ENCODE measurements around the gene YAE1. TPM values are rescaled to one million over a fixed set of nuclear protein-coding genes. Genes with fewer than 3 reads are reported as not detected.
"Not testable (repeated sequence)": the region's sequence is repeated elsewhere in the genome, so short reads cannot be mapped to it uniquely, and the experiment has no call there.

Gene YAE1
- total RNA-seq, 4 donors from 2014 or later: 1.4 to 22.9 (median 13.3) TPM

GRCh38 chr7:39540320-39540719, 25.9 kb upstream of the YAE1 start:
- TF ChIP-seq EP300 (IDR thresholded peaks at IDR 0.05; ENCODE audit: low read depth) (no peak), POLR2AphosphoS5 (IDR thresholded peaks at IDR 0.05) (no peak), POLR2A (IDR thresholded peaks at IDR 0.05) (no peak)
- TF ChIP-seq, protein P1, sequence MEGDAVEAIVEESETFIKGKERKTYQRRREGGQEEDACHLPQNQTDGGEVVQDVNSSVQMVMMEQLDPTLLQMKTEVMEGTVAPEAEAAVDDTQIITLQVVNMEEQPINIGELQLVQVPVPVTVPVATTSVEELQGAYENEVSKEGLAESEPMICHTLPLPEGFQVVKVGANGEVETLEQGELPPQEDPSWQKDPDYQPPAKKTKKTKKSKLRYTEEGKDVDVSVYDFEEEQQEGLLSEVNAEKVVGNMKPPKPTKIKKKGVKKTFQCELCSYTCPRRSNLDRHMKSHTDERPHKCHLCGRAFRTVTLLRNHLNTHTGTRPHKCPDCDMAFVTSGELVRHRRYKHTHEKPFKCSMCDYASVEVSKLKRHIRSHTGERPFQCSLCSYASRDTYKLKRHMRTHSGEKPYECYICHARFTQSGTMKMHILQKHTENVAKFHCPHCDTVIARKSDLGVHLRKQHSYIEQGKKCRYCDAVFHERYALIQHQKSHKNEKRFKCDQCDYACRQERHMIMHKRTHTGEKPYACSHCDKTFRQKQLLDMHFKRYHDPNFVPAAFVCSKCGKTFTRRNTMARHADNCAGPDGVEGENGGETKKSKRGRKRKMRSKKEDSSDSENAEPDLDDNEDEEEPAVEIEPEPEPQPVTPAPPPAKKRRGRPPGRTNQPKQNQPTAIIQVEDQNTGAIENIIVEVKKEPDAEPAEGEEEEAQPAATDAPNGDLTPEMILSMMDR (IDR thresholded peaks at IDR 0.05): no peak
- Histone ChIP-seq H3K27me3 (no peaks in the 10 kb centered on the region), H3K4me1 (peaks cover 0 to 20% (median 8%) of the 10 kb centered on the region in 4 donors), H3K4me3 (no peak overlapping the region), H3K36me3 (no peaks in the 10 kb centered on the region), H3K27ac (peak overlapping the region in 3 of 4 donors; percentile 30 to 39 (median 31)), H3K9me3 (no peaks in the 10 kb centered on the region)
- DNase-seq: peak; percentile 14
- in situ Hi-C loops (cut with MboI; ENCODE audit: low pct_ligation_motif_present in 1 of 4, low pct_unique_long_range_greater_than_20kb in 1 of 4, low sequenced_read_pairs in 3 of 4) (no loop called here), intact Hi-C loops (cut with DNase I; ENCODE audit: low total_unique reads) (no loop called here)
- WGBS, 2 donors (ENCODE audit: low coverage in 1 of 2): 61 to 64% methylated on average over 2 to 7 of the region's 7 CpGs

DNA sequence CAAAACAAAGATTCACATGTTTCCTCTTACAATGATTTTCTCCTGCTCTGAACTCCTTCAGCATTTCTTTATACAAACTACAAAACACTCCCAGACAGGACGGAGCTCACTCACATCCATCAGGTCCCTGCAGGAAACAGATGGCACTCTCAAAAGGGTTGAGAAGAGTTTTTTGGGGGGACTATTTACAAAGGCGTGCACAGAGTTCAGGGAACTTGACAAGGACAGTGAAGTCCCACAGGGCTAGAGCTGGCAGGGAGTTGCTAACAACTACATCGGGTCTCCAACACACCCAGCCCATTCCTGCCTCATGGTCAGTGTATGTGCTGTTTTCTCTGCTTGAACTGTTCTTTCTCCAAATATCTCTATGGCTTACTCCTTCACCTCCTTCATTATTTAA, 24.7 kb upstream of the YAE1 start:
- intact Hi-C loops (cut with DNase I; ENCODE audit: low total_unique reads) (no loop called here), in situ Hi-C loops (cut with MboI; ENCODE audit: low pct_ligation_motif_present in 1 of 4, low pct_unique_long_range_greater_than_20kb in 1 of 4, low sequenced_read_pairs in 3 of 4) (no loop called here)
- Histone ChIP-seq H3K27ac (no peak overlapping the region), H3K9me3 (no peaks in the 10 kb centered on the region), H3K27me3 (no peaks in the 10 kb centered on the region), H3K36me3 (no peaks in the 10 kb centered on the region), H3K4me3 (no peak overlapping the region), H3K4me1 (peaks cover 0 to 8% (median 3%) of the 10 kb centered on the region in 4 donors)
- WGBS, 2 donors (ENCODE audit: low coverage in 1 of 2): 18 to 48% methylated on average over 2 to 3 of the region's 3 CpGs
- DNase-seq: no peak
- TF ChIP-seq, protein P1 (IDR thresholded peaks at IDR 0.05): no peak
- TF ChIP-seq POLR2AphosphoS5 (IDR thresholded peaks at IDR 0.05) (no peak), POLR2A (IDR thresholded peaks at IDR 0.05) (no peak), EP300 (IDR thresholded peaks at IDR 0.05; ENCODE audit: low read depth) (no peak)

DNA sequence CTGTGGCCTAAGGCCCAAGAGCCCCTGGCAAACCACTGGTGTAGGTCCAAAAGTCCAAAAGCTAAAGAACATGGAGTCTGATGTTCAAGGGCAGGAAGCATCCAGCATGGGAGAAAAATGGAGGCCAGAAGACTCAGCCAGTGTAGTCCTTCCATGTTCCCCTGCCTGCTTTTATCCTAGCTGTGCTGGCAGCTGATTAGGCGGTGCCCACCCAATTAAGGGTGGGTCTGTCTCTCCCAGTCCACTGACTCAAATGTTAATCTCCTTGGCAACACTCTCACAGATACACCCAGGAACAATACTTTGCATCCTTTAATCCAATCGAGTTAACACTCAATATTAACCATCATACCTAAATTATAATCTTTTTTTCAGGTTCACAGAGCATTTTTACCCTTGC, 21.4 kb upstream of the YAE1 start:
- 86 to 100% methylated on average over 2 of the region's 2 CpGs for WGBS, 2 donors (ENCODE audit: low coverage in 1 of 2)
- not testable (repeated sequence) for H3K4me1 ChIP-seq, H3K27ac ChIP-seq

GRCh38 chr7:39547336-39547735, 18.9 kb upstream of the YAE1 start:
- H3K4me1 ChIP-seq: no peaks in the 10 kb centered on the region
- peaks cover 7 to 16% of the 10 kb centered on the region in 2 donors for H3K9me3 ChIP-seq
- 44 to 87% methylated on average over 2 of the region's 2 CpGs for WGBS, 2 donors (ENCODE audit: low coverage in 1 of 2)
- intact Hi-C loops (cut with DNase I; ENCODE audit: low total_unique reads): no loop called here
- in situ Hi-C loops (cut with MboI; ENCODE audit: low pct_ligation_motif_present in 1 of 4, low pct_unique_long_range_greater_than_20kb in 1 of 4, low sequenced_read_pairs in 3 of 4): no loop called here
- H3K36me3 ChIP-seq: no peaks in the 10 kb centered on the region
- no peak overlapping the region for H3K4me3 ChIP-seq
- no peaks in the 10 kb centered on the region for H3K27me3 ChIP-seq
- TF ChIP-seq POLR2A (IDR thresholded peaks at IDR 0.05) (no peak), EP300 (IDR thresholded peaks at IDR 0.05; ENCODE audit: low read depth) (no peak), POLR2AphosphoS5 (IDR thresholded peaks at IDR 0.05) (no peak)
- TF ChIP-seq, protein P1 (IDR thresholded peaks at IDR 0.05): no peak
- no peak for DNase-seq
- H3K27ac ChIP-seq: no peak overlapping the region

More for the DNA sequence above, 21.4 kb upstream of the YAE1 start:
- H3K4me3 ChIP-seq; H3K36me3 ChIP-seq; in situ Hi-C loops (cut with MboI; ENCODE audit: low pct_ligation_motif_present in 1 of 4, low pct_unique_long_range_greater_than_20kb in 1 of 4, low sequenced_read_pairs in 3 of 4); intact Hi-C loops (cut with DNase I; ENCODE audit: low total_unique reads); H3K27me3 ChIP-seq; DNase-seq: not testable (repeated sequence)
- peaks cover 7 to 16% of the 10 kb centered on the region in 2 donors for H3K9me3 ChIP-seq

GRCh38 chr7:39550411-39550810, 15.8 kb upstream of the YAE1 start:
- intact Hi-C loops (cut with DNase I; ENCODE audit: low total_unique reads): no loop called here
- WGBS, 2 donors (ENCODE audit: low coverage in 1 of 2): 80 to 88% methylated on average over 1 to 2 of the region's 2 CpGs

More at GRCh38 chr7:39550411-39550810, 15.8 kb upstream of the YAE1 start:
- Histone ChIP-seq H3K36me3 (no peaks in the 10 kb centered on the region), H3K4me1 (no peaks in the 10 kb centered on the region), H3K27ac (no peak overlapping the region), H3K9me3 (peaks cover 7 to 16% of the 10 kb centered on the region in 2 donors), H3K4me3 (no peak overlapping the region), H3K27me3 (no peaks in the 10 kb centered on the region)
- DNase-seq: no peak
- in situ Hi-C loops (cut with MboI; ENCODE audit: low pct_ligation_motif_present in 1 of 4, low pct_unique_long_range_greater_than_20kb in 1 of 4, low sequenced_read_pairs in 3 of 4): no loop called here
- TF ChIP-seq EP300 (IDR thresholded peaks at IDR 0.05; ENCODE audit: low read depth): no peak
- TF ChIP-seq, protein P1 (IDR thresholded peaks at IDR 0.05): no peak
- TF ChIP-seq POLR2A (IDR thresholded peaks at IDR 0.05): no peak

Data from transverse colon (tissue), 4 donors.